ENCODE data around the gene TEAD2. TPM values are rescaled to one million over a fixed set of nuclear protein-coding genes. Genes with fewer than 3 reads are reported as not detected.
"Not testable (repeated sequence)": the region's sequence is repeated elsewhere in the genome, so short reads cannot be mapped to it uniquely, and the experiment has no call there.

Gene TEAD2
- total and polyA plus RNA-seq, 4 donors = 21.9 to 40.0 (median 31.5) TPM

DNA sequence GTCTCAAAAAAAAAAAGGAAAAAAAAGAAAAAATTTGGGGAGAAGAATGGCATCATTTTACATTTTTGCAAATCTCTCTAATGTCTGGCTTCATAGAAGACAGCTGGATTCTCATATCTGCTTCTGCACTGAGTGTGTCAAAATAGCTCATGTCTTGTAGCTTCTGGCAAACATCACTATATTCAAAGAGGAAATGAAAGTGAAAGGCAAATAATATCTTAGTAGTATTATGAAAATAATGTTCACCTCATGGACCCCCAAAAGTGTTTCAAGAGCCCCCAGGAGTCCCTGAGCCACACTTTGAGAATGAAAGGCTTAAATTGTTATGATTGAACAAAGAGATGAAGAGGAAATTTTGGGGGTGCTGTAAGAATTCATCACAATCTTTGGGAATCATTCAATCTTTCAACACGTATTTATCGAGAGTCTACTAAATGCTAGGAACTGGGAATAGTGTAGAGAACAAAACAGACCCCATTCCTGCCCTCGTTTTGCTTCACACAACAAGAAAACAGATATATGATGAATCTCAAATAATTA, 36.0 kb downstream of the TEAD2 start:
- 90 to 93% methylated on average over 3 of the region's 3 CpGs for WGBS, 2 donors
- TF ChIP-seq, protein P1, sequence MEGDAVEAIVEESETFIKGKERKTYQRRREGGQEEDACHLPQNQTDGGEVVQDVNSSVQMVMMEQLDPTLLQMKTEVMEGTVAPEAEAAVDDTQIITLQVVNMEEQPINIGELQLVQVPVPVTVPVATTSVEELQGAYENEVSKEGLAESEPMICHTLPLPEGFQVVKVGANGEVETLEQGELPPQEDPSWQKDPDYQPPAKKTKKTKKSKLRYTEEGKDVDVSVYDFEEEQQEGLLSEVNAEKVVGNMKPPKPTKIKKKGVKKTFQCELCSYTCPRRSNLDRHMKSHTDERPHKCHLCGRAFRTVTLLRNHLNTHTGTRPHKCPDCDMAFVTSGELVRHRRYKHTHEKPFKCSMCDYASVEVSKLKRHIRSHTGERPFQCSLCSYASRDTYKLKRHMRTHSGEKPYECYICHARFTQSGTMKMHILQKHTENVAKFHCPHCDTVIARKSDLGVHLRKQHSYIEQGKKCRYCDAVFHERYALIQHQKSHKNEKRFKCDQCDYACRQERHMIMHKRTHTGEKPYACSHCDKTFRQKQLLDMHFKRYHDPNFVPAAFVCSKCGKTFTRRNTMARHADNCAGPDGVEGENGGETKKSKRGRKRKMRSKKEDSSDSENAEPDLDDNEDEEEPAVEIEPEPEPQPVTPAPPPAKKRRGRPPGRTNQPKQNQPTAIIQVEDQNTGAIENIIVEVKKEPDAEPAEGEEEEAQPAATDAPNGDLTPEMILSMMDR (IDR thresholded peaks at IDR 0.05; ENCODE audit: control extremely low read depth, extremely low read depth) = no peak
- Histone ChIP-seq H3K9me3 (ENCODE audit: control insufficient read depth in 4 of 4, insufficient read depth in 3 of 4, low read length in 3 of 4) (peaks cover 0 to 2% (median 0%) of the 10 kb centered on the region in 4 donors), H3K27ac (ENCODE audit: low read depth in 1 of 2, low read length in 1 of 2) (no peak overlapping the region), H3K27me3 (ENCODE audit: control insufficient read depth in 3 of 3, insufficient read depth in 3 of 3, low read length in 2 of 3) (no peaks in the 10 kb centered on the region), H3K4me3 (no peak overlapping the region), H3K4me1 (ENCODE audit: control insufficient read depth in 5 of 5, insufficient read depth in 5 of 5, low read length in 5 of 5) (no peaks in the 10 kb centered on the region), H3K36me3 (ENCODE audit: control insufficient read depth in 4 of 4, insufficient read depth in 4 of 4, low read length in 4 of 4) (peaks cover 0 to 5% (median 0%) of the 10 kb centered on the region in 4 donors), H3K9ac (ENCODE audit: insufficient read depth in 1 of 2, low read length in 2 of 2) (no peak overlapping the region)
- DNase-seq (no peak), ATAC-seq (ENCODE audit: insufficient read depth, low FRiP score) (no peak)

DNA sequence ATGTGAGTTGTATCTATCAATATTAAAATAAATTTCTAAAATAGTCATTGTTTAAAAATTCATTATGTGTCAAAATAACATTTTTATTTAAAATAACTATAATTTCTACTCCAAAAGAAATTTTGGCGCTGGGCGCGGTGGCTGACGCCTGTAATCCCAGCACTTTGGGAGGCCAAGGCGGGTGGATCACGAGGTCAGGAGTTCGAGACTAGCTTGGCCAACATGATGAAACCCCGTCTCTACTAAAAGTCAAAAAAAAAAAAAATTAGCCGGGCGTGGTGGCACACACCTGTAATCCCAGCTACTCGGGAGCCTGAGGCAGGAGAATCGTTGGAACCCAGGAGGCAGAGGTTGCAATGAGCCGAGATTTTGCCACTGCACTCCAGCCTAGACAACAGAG, 36.5 kb downstream of the TEAD2 start:
- H3K27me3 ChIP-seq (ENCODE audit: control insufficient read depth in 3 of 3, insufficient read depth in 3 of 3, low read length in 2 of 3); H3K9ac ChIP-seq (ENCODE audit: insufficient read depth in 1 of 2, low read length in 2 of 2); ATAC-seq (ENCODE audit: insufficient read depth, low FRiP score); DNase-seq; H3K4me3 ChIP-seq; H3K9me3 ChIP-seq (ENCODE audit: control insufficient read depth in 4 of 4, insufficient read depth in 3 of 4, low read length in 3 of 4); H3K36me3 ChIP-seq (ENCODE audit: control insufficient read depth in 4 of 4, insufficient read depth in 4 of 4, low read length in 4 of 4); H3K4me1 ChIP-seq (ENCODE audit: control insufficient read depth in 5 of 5, insufficient read depth in 5 of 5, low read length in 5 of 5); H3K27ac ChIP-seq (ENCODE audit: low read depth in 1 of 2, low read length in 1 of 2): not testable (repeated sequence)
- WGBS, 2 donors = 95 to 96% methylated on average over 13 of the region's 13 CpGs

DNA sequence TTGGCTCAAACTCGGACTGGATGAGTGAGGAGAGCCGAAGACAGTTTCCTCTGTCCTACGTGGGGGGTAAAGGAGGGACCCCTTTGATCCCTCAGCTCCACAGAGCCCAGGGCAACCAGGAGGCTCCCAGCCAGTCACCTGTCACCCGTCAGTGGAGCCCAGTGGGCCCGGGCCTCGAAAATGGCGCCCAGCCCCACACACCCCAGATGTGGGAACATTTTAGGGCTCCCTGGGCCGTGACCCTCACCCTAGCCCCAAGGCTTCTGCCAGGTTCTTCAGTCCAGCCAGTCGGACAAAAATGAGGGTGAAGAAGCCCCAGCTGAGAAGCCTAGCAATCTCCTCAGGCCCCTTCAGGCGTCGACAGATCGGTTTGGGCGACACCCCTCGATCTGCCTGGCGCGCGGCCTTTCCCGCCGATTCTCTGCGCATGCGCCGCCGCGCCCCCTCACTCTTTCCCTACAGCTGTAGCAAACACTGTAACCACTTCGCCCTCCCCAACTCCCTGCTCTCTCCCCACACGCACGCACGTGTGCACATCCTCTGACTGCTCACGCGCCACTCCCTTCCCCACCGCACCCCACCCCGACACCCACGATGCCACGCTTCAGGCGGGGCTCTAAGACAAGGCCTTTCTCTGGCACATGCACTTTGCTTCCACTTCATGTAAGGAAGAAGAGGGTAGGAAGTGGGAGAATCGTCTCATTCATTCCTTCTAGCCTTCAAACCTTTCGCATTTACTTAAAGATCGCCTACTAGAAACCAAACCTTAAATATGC, 37.2 kb downstream of the TEAD2 start, which contains the start of gene SLC6A16:
Gene SLC6A16, minus strand, starts transcription at position 391 of the 776 bp plus-strand sequence. CDS start 13,844 bp downstream, outside the sequence.
- no peaks in the 10 kb centered on the region for H3K4me1 ChIP-seq (ENCODE audit: control insufficient read depth in 5 of 5, insufficient read depth in 5 of 5, low read length in 5 of 5)
- ATAC-seq (ENCODE audit: insufficient read depth, low FRiP score) = no peak
- TF ChIP-seq, protein P1 (IDR thresholded peaks at IDR 0.05; ENCODE audit: control extremely low read depth, extremely low read depth) = no peak
- 93 to 95% methylated on average over 38 of the region's 38 CpGs for WGBS, 2 donors
- H3K4me3 ChIP-seq = no peak within 1 kb of the TSS
- H3K27ac ChIP-seq (ENCODE audit: low read depth in 1 of 2, low read length in 1 of 2) = no peak within 1 kb of the TSS
- no peaks in the 10 kb centered on the region for H3K27me3 ChIP-seq (ENCODE audit: control insufficient read depth in 3 of 3, insufficient read depth in 3 of 3, low read length in 2 of 3)
- H3K9me3 ChIP-seq (ENCODE audit: control insufficient read depth in 4 of 4, insufficient read depth in 3 of 4, low read length in 3 of 4) = peaks cover 0 to 2% (median 0%) of the 10 kb centered on the region in 4 donors
- no peak within 1 kb of the TSS for H3K9ac ChIP-seq (ENCODE audit: insufficient read depth in 1 of 2, low read length in 2 of 2)
- no peak for DNase-seq
- peaks cover 0 to 3% (median 0%) of the 10 kb centered on the region in 4 donors for H3K36me3 ChIP-seq (ENCODE audit: control insufficient read depth in 4 of 4, insufficient read depth in 4 of 4, low read length in 4 of 4)

DNA sequence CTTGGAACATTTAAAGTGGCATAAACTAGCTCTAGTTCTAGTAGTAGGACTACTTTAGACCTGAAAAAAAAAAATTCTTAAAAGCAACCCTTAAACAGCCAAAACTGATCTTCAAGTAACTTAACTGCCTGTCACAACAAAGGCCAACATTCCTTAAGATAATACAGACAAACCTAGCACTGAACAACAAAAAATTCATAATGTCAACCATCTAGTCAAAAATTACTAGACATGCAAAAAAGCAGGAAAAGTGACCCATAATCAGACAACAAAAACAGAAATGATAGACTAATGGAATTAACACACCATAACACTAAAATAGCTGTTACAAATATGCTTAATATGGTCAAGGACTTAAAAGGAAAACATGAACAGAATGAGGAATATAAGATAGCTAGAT, 43.9 kb downstream of the TEAD2 start:
- no peak for DNase-seq
- Histone ChIP-seq H3K36me3 (ENCODE audit: control insufficient read depth in 4 of 4, insufficient read depth in 4 of 4, low read length in 4 of 4) (no peaks in the 10 kb centered on the region), H3K9me3 (ENCODE audit: control insufficient read depth in 4 of 4, insufficient read depth in 3 of 4, low read length in 3 of 4) (peaks cover 0 to 6% (median 2%) of the 10 kb centered on the region in 4 donors), H3K27ac (ENCODE audit: low read depth in 1 of 2, low read length in 1 of 2) (no peak overlapping the region), H3K4me3 (no peak overlapping the region), H3K27me3 (ENCODE audit: control insufficient read depth in 3 of 3, insufficient read depth in 3 of 3, low read length in 2 of 3) (no peaks in the 10 kb centered on the region), H3K4me1 (ENCODE audit: control insufficient read depth in 5 of 5, insufficient read depth in 5 of 5, low read length in 5 of 5) (no peaks in the 10 kb centered on the region), H3K9ac (ENCODE audit: insufficient read depth in 1 of 2, low read length in 2 of 2) (no peak overlapping the region)
- TF ChIP-seq, protein P1 (IDR thresholded peaks at IDR 0.05; ENCODE audit: control extremely low read depth, extremely low read depth) = no peak
- no peak for ATAC-seq (ENCODE audit: insufficient read depth, low FRiP score)
